HCT116 (cell line): ENCODE data around the gene WRAP53.

Experiments
- CTCF ChIP-seq, 3 experiments: fragments of 200-600 bp in 1 of 3; sonication (generic) in 1 of 3; IDR thresholded peaks in 2 of 3; conservative IDR thresholded peaks in 1 of 3; 2 replicates each; pipeline ENCODE4 v1.5.1; 2012 to 2017; ENCODE audit warnings: low read depth in 2 of 3, low read length in 2 of 3, antibody characterized with exemption in 1 of 3, borderline replicate concordance in 1 of 3, control low read depth in 1 of 3, mild to moderate bottlenecking in 1 of 3, mixed read lengths in 1 of 3, mixed run types in 1 of 3, moderate library complexity in 1 of 3; ENCODE audit not compliant: insufficient read depth in 1 of 3
- EGR1 ChIP-seq: IDR thresholded peaks from 2 replicates; pipeline ENCODE4 v1.6.1; 2012; ENCODE audit warnings: low read depth
- ELF1 ChIP-seq: IDR thresholded peaks from 2 replicates; pipeline ENCODE4 v1.6.1; 2012; ENCODE audit warnings: low read depth, borderline replicate concordance
- EZH2 ChIP-seq: fragments of 200-600 bp; sonication (generic); IDR thresholded peaks from 2 replicates; pipeline ENCODE4 v1.6.1; 2017; ENCODE audit warnings: antibody characterized with exemption, mixed run types
- EZH2phosphoT487 ChIP-seq: fragments of 200-600 bp; IDR thresholded peaks from 2 replicates; pipeline ENCODE4 v1.6.1; 2018; ENCODE audit warnings: antibody characterized with exemption, borderline replicate concordance
- MAX ChIP-seq: IDR thresholded peaks from 2 replicates; pipeline ENCODE4 v1.6.1; 2012
- POLR2A ChIP-seq: IDR thresholded peaks from 2 replicates; pipeline ENCODE4 v1.7.0; 2011; ENCODE audit warnings: borderline replicate concordance; ENCODE audit not compliant: insufficient read depth, insufficient read length; ENCODE audit errors: extremely low read depth
- POLR2AphosphoS5 ChIP-seq: IDR thresholded peaks from 2 replicates; pipeline ENCODE4 v1.6.1; 2011; ENCODE audit warnings: mild to moderate bottlenecking, low read depth, low read length, moderate library complexity
- SRF ChIP-seq: IDR thresholded peaks from 2 replicates; pipeline ENCODE4 v1.6.1; 2012; ENCODE audit warnings: low read depth
- TCF7L2 ChIP-seq: IDR thresholded peaks from 2 replicates; pipeline ENCODE4 v1.7.0; 2011; ENCODE audit warnings: borderline replicate concordance, inconsistent platforms; ENCODE audit not compliant: insufficient read depth, insufficient read length; ENCODE audit errors: extremely low read depth
- YY1 ChIP-seq: IDR thresholded peaks from 2 replicates; pipeline ENCODE4 v1.6.1; 2011; ENCODE audit warnings: low read length, low read depth, moderate library complexity, mild to moderate bottlenecking; ENCODE audit not compliant: insufficient replicate concordance; ENCODE audit errors: extremely low read depth
- ZNF274 ChIP-seq: fragments of 200-500 bp; sonication (Bioruptor generic); IDR thresholded peaks from 2 replicates; pipeline ENCODE4 v1.6.1; 2014; ENCODE audit warnings: mild to moderate bottlenecking, low read depth, low read length, inconsistent platforms

GRCh38 chr17:7647018-7647417, 41.3 kb upstream of the WRAP53 start:
- no peak for TF ChIP-seq EZH2phosphoT487
- TF ChIP-seq CTCF (IDR thresholded peaks at IDR 0.05 in 2 of 3, conservative IDR thresholded peaks at IDR 0.05 in 1 of 3; ENCODE audit: borderline replicate concordance in 1 of 3, insufficient read depth in 1 of 3, low read depth in 2 of 3, low read length in 2 of 3) = no peak
- TF ChIP-seq POLR2AphosphoS5 = no peak
- no peak for TF ChIP-seq EGR1
- TF ChIP-seq TCF7L2 = no peak
- TF ChIP-seq ZNF274 = no peak
- no peak for TF ChIP-seq POLR2A
- TF ChIP-seq SRF = no peak
- no peak for TF ChIP-seq EZH2
- no peak for TF ChIP-seq ELF1
- no peak for TF ChIP-seq YY1
- TF ChIP-seq MAX = no peak
